ENCODE measurements around the gene SLC16A1. TPM values are rescaled to one million over a fixed set of nuclear protein-coding genes. Genes with fewer than 3 reads are reported as not detected.

The SLC16A1 gene
- total RNA-seq, 1 donor from 2014 or later = 149 TPM

- Histone ChIP-seq H3F3A (ENCODE audit: low read depth) (no peaks in the 10 kb centered on the region), H3K4me1 (peaks cover 4% of the 10 kb centered on the region), H4K20me1 (ENCODE audit: low read depth) (no peaks in the 10 kb centered on the region), H3K9ac (no peak overlapping the region), H3K36me3 (no peaks in the 10 kb centered on the region), H3K4me3 (no peak overlapping the region), H3K4me2 (no peak overlapping the region), H3K9me3 (ENCODE audit: low read depth) (no peaks in the 10 kb centered on the region), H3K27me3 (no peaks in the 10 kb centered on the region), H3K79me2 (ENCODE audit: low read depth) (no peaks in the 10 kb centered on the region), H3K27ac (no peak overlapping the region), H2AFZ (replicated peaks) (no peak overlapping the region)
- DNase-seq (ENCODE audit: low spot score) = no peak
- Mint-ChIP-seq H3K36me3 (no peaks in the 10 kb centered on the region), H3K27me3 (ENCODE audit: insufficient read depth, low read depth) (peaks cover 8% of the 10 kb centered on the region), H3K9me3 (peaks cover 2% of the 10 kb centered on the region), H3K4me3 (no peak overlapping the region), H3K4me1 (peaks cover 3% of the 10 kb centered on the region), H3K27ac (peak overlapping the region; percentile 21)
- TF ChIP-seq EZH2 (IDR thresholded peaks at IDR 0.05) = no peak
- no peak for TF ChIP-seq EZH2phosphoT487 (IDR thresholded peaks at IDR 0.05)
- TF ChIP-seq, protein P1, sequence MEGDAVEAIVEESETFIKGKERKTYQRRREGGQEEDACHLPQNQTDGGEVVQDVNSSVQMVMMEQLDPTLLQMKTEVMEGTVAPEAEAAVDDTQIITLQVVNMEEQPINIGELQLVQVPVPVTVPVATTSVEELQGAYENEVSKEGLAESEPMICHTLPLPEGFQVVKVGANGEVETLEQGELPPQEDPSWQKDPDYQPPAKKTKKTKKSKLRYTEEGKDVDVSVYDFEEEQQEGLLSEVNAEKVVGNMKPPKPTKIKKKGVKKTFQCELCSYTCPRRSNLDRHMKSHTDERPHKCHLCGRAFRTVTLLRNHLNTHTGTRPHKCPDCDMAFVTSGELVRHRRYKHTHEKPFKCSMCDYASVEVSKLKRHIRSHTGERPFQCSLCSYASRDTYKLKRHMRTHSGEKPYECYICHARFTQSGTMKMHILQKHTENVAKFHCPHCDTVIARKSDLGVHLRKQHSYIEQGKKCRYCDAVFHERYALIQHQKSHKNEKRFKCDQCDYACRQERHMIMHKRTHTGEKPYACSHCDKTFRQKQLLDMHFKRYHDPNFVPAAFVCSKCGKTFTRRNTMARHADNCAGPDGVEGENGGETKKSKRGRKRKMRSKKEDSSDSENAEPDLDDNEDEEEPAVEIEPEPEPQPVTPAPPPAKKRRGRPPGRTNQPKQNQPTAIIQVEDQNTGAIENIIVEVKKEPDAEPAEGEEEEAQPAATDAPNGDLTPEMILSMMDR (IDR thresholded peaks at IDR 0.05) = no peak
Measured at GRCh38 chr1:112866981-112867380, 89.0 kb downstream of the SLC16A1 start.

- no peaks in the 10 kb centered on the region for H3K79me2 ChIP-seq (ENCODE audit: low read depth)
- Mint-ChIP-seq H3K27me3 (ENCODE audit: insufficient read depth, low read depth) (peaks cover 8% of the 10 kb centered on the region), H3K4me3 (no peak overlapping the region), H3K9me3 (peaks cover 2% of the 10 kb centered on the region), H3K4me1 (peaks cover 3% of the 10 kb centered on the region), H3K27ac (no peak overlapping the region), H3K36me3 (no peaks in the 10 kb centered on the region)
- H3K4me2 ChIP-seq = no peak overlapping the region
- no peak for DNase-seq (ENCODE audit: low spot score)
- H3F3A ChIP-seq (ENCODE audit: low read depth) = no peaks in the 10 kb centered on the region
- TF ChIP-seq, protein P1 (IDR thresholded peaks at IDR 0.05) = no peak
- TF ChIP-seq EZH2phosphoT487 (IDR thresholded peaks at IDR 0.05) = no peak
- no peaks in the 10 kb centered on the region for H3K9me3 ChIP-seq (ENCODE audit: low read depth)
- H3K4me1 ChIP-seq = peaks cover 4% of the 10 kb centered on the region
- H2AFZ ChIP-seq (replicated peaks) = no peak overlapping the region
- H3K4me3 ChIP-seq = no peak overlapping the region
- H4K20me1 ChIP-seq (ENCODE audit: low read depth) = no peaks in the 10 kb centered on the region
- no peak overlapping the region for H3K9ac ChIP-seq
- H3K27me3 ChIP-seq = no peaks in the 10 kb centered on the region
- H3K36me3 ChIP-seq = no peaks in the 10 kb centered on the region
- H3K27ac ChIP-seq = no peak overlapping the region
Measured at GRCh38 chr1:112866151-112866550, 89.8 kb downstream of the SLC16A1 start.

DNA sequence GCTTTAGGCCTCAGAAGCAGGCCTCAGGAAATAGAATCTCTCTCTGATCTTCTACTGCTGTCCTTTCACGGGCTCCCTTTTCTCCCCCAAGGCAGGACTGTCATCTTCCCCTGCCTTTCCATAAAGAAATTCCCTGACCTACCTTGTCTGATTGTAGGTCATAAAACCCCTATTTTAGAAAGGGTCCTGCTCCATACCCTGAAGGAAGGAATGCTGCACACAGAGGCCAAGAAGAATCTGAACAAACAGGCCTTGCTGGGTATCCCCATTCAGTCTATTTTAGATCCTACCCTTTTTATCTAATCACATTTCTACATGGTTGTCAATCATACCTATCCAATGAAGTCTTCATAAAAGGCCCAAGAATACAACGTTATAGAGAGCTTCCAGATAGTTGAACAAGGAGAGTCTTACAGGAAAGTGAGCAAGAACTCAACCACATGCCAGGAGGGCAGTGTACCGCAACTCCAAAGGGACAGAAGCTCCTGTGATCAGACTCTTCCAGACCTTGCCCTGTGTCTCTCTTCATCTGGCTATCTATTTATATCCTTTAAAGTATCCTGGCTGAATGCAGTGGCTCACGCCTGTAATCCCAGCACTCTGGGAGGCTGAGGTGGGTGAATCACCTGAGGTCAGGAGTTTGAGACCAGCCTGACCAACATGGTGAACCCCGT lies 93.1 kb downstream of the SLC16A1 start:
- H3K9ac ChIP-seq = no peak overlapping the region
- no peak overlapping the region for H3K4me3 ChIP-seq
- H3K79me2 ChIP-seq (ENCODE audit: low read depth) = no peaks in the 10 kb centered on the region
- no peaks in the 10 kb centered on the region for H3K36me3 ChIP-seq
- H3K4me3 Mint-ChIP-seq = no peak overlapping the region
- peaks cover 2% of the 10 kb centered on the region for H3K9me3 Mint-ChIP-seq
- H3K27ac ChIP-seq = no peak overlapping the region
- H3K4me2 ChIP-seq = no peak overlapping the region
- H3K27me3 Mint-ChIP-seq (ENCODE audit: insufficient read depth, low read depth) = peaks cover 4% of the 10 kb centered on the region
- H3K9me3 ChIP-seq (ENCODE audit: low read depth) = no peaks in the 10 kb centered on the region
- H4K20me1 ChIP-seq (ENCODE audit: low read depth) = no peaks in the 10 kb centered on the region
- H3F3A ChIP-seq (ENCODE audit: low read depth) = peaks cover 3% of the 10 kb centered on the region
- H3K27me3 ChIP-seq = no peaks in the 10 kb centered on the region
- H3K27ac Mint-ChIP-seq = no peak overlapping the region
- DNase-seq (ENCODE audit: low spot score) = no peak
- no peak overlapping the region for H2AFZ ChIP-seq (replicated peaks)
- H3K4me1 ChIP-seq = no peaks in the 10 kb centered on the region
- peaks cover 3% of the 10 kb centered on the region for H3K4me1 Mint-ChIP-seq
- no peaks in the 10 kb centered on the region for H3K36me3 Mint-ChIP-seq
- TF ChIP-seq EZH2phosphoT487 (IDR thresholded peaks at IDR 0.05) (no peak), EZH2 (IDR thresholded peaks at IDR 0.05) (no peak)
- TF ChIP-seq, protein P1 (IDR thresholded peaks at IDR 0.05) = no peak

Small RNA genes lying within 50 kb of the gene (small RNA-seq; reads per million reads assigned to genes)
- gene AL390729.2 = not detected

Other genes starting within 250 kb of the SLC16A1 start
- gene RHOC, start 249.1 kb downstream of the SLC16A1 start, total RNA-seq (ENCODE audit: low replicate concordance) = 36.3 and 41.8 TPM in 2 replicates
- gene PPM1J, start 240.9 kb downstream of the SLC16A1 start, total RNA-seq (ENCODE audit: low replicate concordance) = 1.8 and 2.7 TPM in 2 replicates
- gene LRIG2, start 117.0 kb upstream of the SLC16A1 start, total RNA-seq (ENCODE audit: low replicate concordance) = 24.4 and 28.4 TPM in 2 replicates